HepG2 (cell line): ENCODE results near the gene SLC24A5. TPM values are rescaled to one million over a fixed set of nuclear protein-coding genes. Genes with fewer than 3 reads are reported as not detected.
A peak's percentile ranks its signal among the peaks of the same experiment; 100 is the strongest.

Source experiments
- ATAC-seq: fragments of 200-7000 bp; cut with Tn5 transposase; 3 replicates; pipeline ENCODE4 v1.9.1; 2020; ENCODE audit warnings: mild to moderate bottlenecking, moderate library complexity
- BruUV-seq: library from RNA; stranded (reverse); fragments of 400-500 nt; replicated peaks from 2 replicates; lab custom pipeline; 2021; lab: Mats Ljungman, UMichigan
- CTCF ChIA-PET: fragments of 300-600 bp; formaldehyde crosslinking; extraction: SDS; loops from one replicate; lab custom pipeline; 2021; ENCODE audit warnings: low total read pairs, inconsistent platforms, low intra/inter-chr PET ratio; lab: Yijun Ruan, JAX
- POLR2A ChIA-PET: fragments of 350-600 bp; sonication (Branson Sonifier 250); formaldehyde crosslinking; loops from one replicate; lab custom pipeline; 2020; ENCODE audit warnings: antibody characterized with exemption, inconsistent platforms; lab: Yijun Ruan, JAX
- DNase-seq: peaks from one replicate; pipeline ENCODE4 v3.0.0-alpha.2; 2015; ENCODE audit warnings: low spot score
- FAIRE-seq: peaks from 3 replicates; lab custom pipeline; 2011; peaks lifted over from hg19 to GRCh38; lab: Jason Lieb, UNC
- H2AFZ ChIP-seq: one replicate; pipeline ENCODE4 v1.6.1; 2011; ENCODE audit warnings: low read length, inconsistent platforms
- H3K27ac ChIP-seq: fragments of 300-600 bp; 3 replicates; pipeline ENCODE4 v1.8.0; 2011; ENCODE audit warnings: mixed run types, mild to moderate bottlenecking, mixed read lengths, low read length, inconsistent platforms; ENCODE audit not compliant: insufficient read depth; ENCODE audit errors: extremely low read length
- H3K27me3 ChIP-seq, 2 experiments: fragments of 200-600 bp in 1 of 2; 2 replicates in 1 of 2; 3 replicates in 1 of 2; pipeline versions ENCODE4 v1.6.0 to v1.8.0; 2011; ENCODE audit warnings: low read length in 2 of 2, mild to moderate bottlenecking in 2 of 2, moderate library complexity in 2 of 2, inconsistent platforms in 1 of 2; ENCODE audit not compliant: insufficient read depth in 2 of 2, control insufficient read depth in 1 of 2
- H3K36me3 ChIP-seq, 2 experiments: fragments of 200-600 bp in 1 of 2; replicated peaks in 1 of 2; 2 replicates in 1 of 2; 3 replicates in 1 of 2; pipeline versions ENCODE4 v1.5.1 to v1.8.0; 2011; ENCODE audit warnings: low read length in 2 of 2, inconsistent platforms in 1 of 2; ENCODE audit not compliant: insufficient read depth in 2 of 2, control insufficient read depth in 1 of 2
- H3K4me1 ChIP-seq: 2 replicates; pipeline ENCODE4 v1.5.1; 2012; ENCODE audit warnings: low read length, inconsistent platforms; ENCODE audit not compliant: insufficient read depth
- H3K4me2 ChIP-seq: 2 replicates; pipeline ENCODE4 v1.6.0; 2011; ENCODE audit warnings: low read depth, low read length, inconsistent platforms
- H3K4me3 ChIP-seq, 3 experiments: fragments of 200-600 bp in 1 of 3; sonication (generic), shearing (Covaris generic) in 1 of 3; replicated peaks in 1 of 3; 2 replicates each; pipeline ENCODE4 v1.5.1; 2011 to 2016; ENCODE audit warnings: low read length in 3 of 3, inconsistent platforms in 2 of 3, low read depth in 2 of 3, mild to moderate bottlenecking in 2 of 3, control low read depth in 1 of 3, mixed read lengths in 1 of 3; ENCODE audit not compliant: insufficient read depth in 1 of 3
- H3K79me2 ChIP-seq: one replicate; pipeline ENCODE4 v1.6.1; 2011; ENCODE audit warnings: low read length, inconsistent platforms; ENCODE audit not compliant: insufficient read depth
- H3K9ac ChIP-seq: 2 replicates; pipeline ENCODE4 v1.6.0; 2011; ENCODE audit warnings: mild to moderate bottlenecking, low read depth, low read length, inconsistent platforms; ENCODE audit not compliant: insufficient read depth
- H3K9me3 ChIP-seq: 2 replicates; pipeline ENCODE4 v1.5.1; 2012; ENCODE audit warnings: mild to moderate bottlenecking, low read length
- H4K20me1 ChIP-seq: 2 replicates; pipeline ENCODE4 v1.6.0; 2011; ENCODE audit warnings: inconsistent platforms, mild to moderate bottlenecking, low read length, moderate library complexity; ENCODE audit not compliant: insufficient read depth
- ATF7 ChIP-seq, 2 experiments: fragments of 450-650 bp in 1 of 2; sonication (generic) in 1 of 2; formaldehyde crosslinking in 1 of 2; IDR thresholded peaks; 2 replicates each; pipeline versions ENCODE4 v1.4.0 to v1.6.1; 2016 to 2020; ENCODE audit warnings: antibody characterized with exemption in 1 of 2, mild to moderate bottlenecking in 1 of 2, missing genetic modification reagents in 1 of 2
- E2F5 ChIP-seq: sonication (generic); formaldehyde crosslinking; conservative IDR thresholded peaks from 2 replicates; pipeline ENCODE4 v1.4.0; 2020; ENCODE audit warnings: missing genetic modification reagents
- ETV5 ChIP-seq: IDR thresholded peaks from 2 replicates; pipeline ENCODE4 v1.6.1; 2018; ENCODE audit warnings: missing biosample characterization, missing genetic modification reagents, inconsistent platforms, borderline replicate concordance
- GMEB2 ChIP-seq: IDR thresholded peaks from 2 replicates; pipeline ENCODE4 v1.6.1; 2016; ENCODE audit warnings: missing biosample characterization, missing genetic modification reagents, low read depth
- MAF1 ChIP-seq: sonication (generic); formaldehyde crosslinking; IDR thresholded peaks from 2 replicates; pipeline ENCODE4 v1.5.0; 2020; ENCODE audit warnings: missing genetic modification reagents, borderline replicate concordance
- MAFF ChIP-seq: IDR thresholded peaks from 2 replicates; pipeline ENCODE4 v1.6.1; 2011; ENCODE audit warnings: low read depth, low read length, improper control_type of control experiment
- RFX1 ChIP-seq: fragments of 450-650 bp; IDR thresholded peaks from 2 replicates; pipeline ENCODE4 v1.6.1; 2017
- ZBTB44 ChIP-seq: sonication (generic); formaldehyde crosslinking; IDR thresholded peaks from 2 replicates; pipeline ENCODE4 v1.4.0; 2020; ENCODE audit warnings: missing genetic modification reagents
- ZNF891 ChIP-seq: sonication (generic); formaldehyde crosslinking; IDR thresholded peaks from 2 replicates; pipeline ENCODE4 v1.5.0; 2020; ENCODE audit warnings: mild to moderate bottlenecking, missing genetic modification reagents
- WGBS: methylation state at CpG from one replicate; pipeline ENCODE4 v1.1.6; 2017; ENCODE audit warnings: low lambda C conversion rate; 5-methylcytosine and 5-hydroxymethylcytosine counted together
- in situ Hi-C: cut with HindIII; loops from 2 replicates; pipeline ENCODE4 v1.10.0; 2017; ENCODE audit warnings: low pct_unique_long_range_greater_than_20kb; ENCODE audit not compliant: extremely low pct_ligation_motif_present
- intact Hi-C: fragments of 100-400 bp; cut with micrococcal nuclease; formaldehyde crosslinking; loops from one replicate; pipeline ENCODE4 v1.10.0; 2022; ENCODE audit not compliant: unreplicated experiment
- polyA plus RNA-seq, 8 experiments: library from polyadenylated mRNA; depleted of rRNA in 3 of 8; stranded (reverse) in 7 of 8; unstranded in 1 of 8; fragments of >200 nt; fragmentation: Illumina TruSeq in 4 of 8; extraction: Trizol in 4 of 8; gene quantifications; 2 replicates each; pipeline versions ENCODE4 v1.2.1 to v1.2.3, GENCODE V29; 2011 to 2016; ENCODE audit warnings: low read depth in 4 of 8, missing spikeins in 1 of 8, mixed read lengths in 1 of 8; ENCODE audit not compliant: insufficient read depth in 1 of 8
- total RNA-seq, 5 experiments: library from RNA; depleted of rRNA; stranded (reverse); fragments of >200 nt; fragmentation: Illumina TruSeq; extraction: Trizol; gene quantifications; 2 replicates each; pipeline ENCODE4 v1.2.3, GENCODE V29; 2016; ENCODE audit warnings: low read depth in 1 of 5

SLC24A5 gene
- total and polyA plus RNA-seq, 2 of the 13 experiments (the other 11 are each of a cell fraction or from before 2014, with no cell fraction given): not detected

- TF ChIP-seq RFX1 (no peak), GMEB2 (no peak), ZNF891 (CRISPR knock-in tag) (no peak), E2F5 (CRISPR knock-in tag) (no peak), MAF1 (no peak), ZBTB44 (CRISPR knock-in tag) (no peak), ETV5 (no peak), ATF7 (IDR thresholded peaks at IDR 0.05) (peak; percentile 92), ATF7 (CRISPR knock-in tag; IDR thresholded peaks at IDR 0.05) (no peak), MAFF (no peak)
- no peak for FAIRE-seq
- ChIA-PET POLR2A (interaction anchor here (1.0 kb wide), 1 partner anchor 153 kb away, joined by 3 read pairs; the partner anchor contains the start of gene DUT), CTCF (no interaction called here)
- intact Hi-C loops (no loop called here), in situ Hi-C loops (no loop called here)
- Histone ChIP-seq H3K4me2 (peak overlapping the region; percentile 65), H3K36me3 (no peaks in the 10 kb centered on the region), H2AFZ (no peak overlapping the region), H3K79me2 (peaks cover 4% of the 10 kb centered on the region), H3K9ac (peak overlapping the region; percentile 72; the same call in 1 of the 2 replicates), H3K4me3 (peak overlapping the region; percentile 66 to 68 (median 66)), H4K20me1 (no peaks in the 10 kb centered on the region), H3K27ac (no peak overlapping the region), H3K27me3 (0 out of 5 replicates have a peak, but pooled peaks cover 0 to 4% of the 10 kb centered on the region in 2 experiments), H3K4me1 (peaks cover 11% of the 10 kb centered on the region), H3K9me3 (peaks cover 7% of the 10 kb centered on the region; the same call in 1 of the 2 replicates)
- no TSS peak for BruUV-seq
- peak; percentile 80 for ATAC-seq
- 27% methylated on average over 10 of the region's 10 CpGs for WGBS
- no peak for DNase-seq
These were observed 56.6 kb downstream of the SLC24A5 start for GRCh38 chr15:48177383-48177765.
